OCI-LY3 (cell line): ENCODE data around the gene AP5B1.

Experiments
- CTCF ChIP-seq: fragments of 200-600, 300-600 bp; sonication (generic); IDR thresholded peaks from 2 replicates; pipeline ENCODE4 v1.5.1; 2014; ENCODE audit warnings: antibody characterized with exemption, low read length, low read depth
- EZH2phosphoT487 ChIP-seq: fragments of 200-600 bp; shearing (Covaris generic); IDR thresholded peaks from 2 replicates; pipeline ENCODE4 v1.6.1; 2018; ENCODE audit warnings: antibody characterized with exemption, mixed run types, low read depth

- TF ChIP-seq CTCF (no peak), EZH2phosphoT487 (no peak)
Observed at GRCh38 chr11:65814131-65814985, 33.6 kb upstream of the AP5B1 start.
